Activated gamma-delta T cell treated with Interleukin-2 at 50 U/mL for 16 hours (primary cell): ENCODE measurements around the gene DHRS7B.

ENCODE experiments used
- DNase-seq: peaks from one replicate; pipeline ENCODE4 v3.0.0-alpha.2; 2020

The DHRS7B gene

GRCh38 chr17:21161498-21162393 lies 35.0 kb downstream of the DHRS7B start:
- no peak for DNase-seq

DNA sequence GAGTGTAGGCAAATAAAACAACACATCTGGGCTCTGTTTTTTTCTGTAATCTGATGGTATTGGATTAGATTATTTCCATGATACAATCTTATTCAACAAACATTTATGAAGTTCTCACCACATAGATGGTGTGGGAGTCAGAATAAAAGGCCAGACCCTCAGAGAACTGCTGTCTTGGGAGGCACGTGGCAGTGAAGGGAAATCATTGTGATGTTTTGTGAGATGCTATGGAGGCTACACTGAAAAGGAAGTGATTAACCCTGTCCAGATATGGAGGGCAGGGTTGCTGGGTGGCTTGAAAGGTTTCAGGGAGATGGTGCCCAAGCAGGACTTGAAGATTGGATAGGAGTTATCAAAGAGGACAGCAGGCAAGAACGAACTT lies 35.6 kb downstream of the DHRS7B start:
- no peak for DNase-seq

GRCh38 chr17:21163101-21163500 lies 36.3 kb downstream of the DHRS7B start:
- no peak for DNase-seq

- no peak for DNase-seq
Measured at GRCh38 chr17:21164216-21164615, 37.5 kb downstream of the DHRS7B start.

- no peak for DNase-seq
Measured at GRCh38 chr17:21164620-21165019, 37.9 kb downstream of the DHRS7B start.

DNA sequence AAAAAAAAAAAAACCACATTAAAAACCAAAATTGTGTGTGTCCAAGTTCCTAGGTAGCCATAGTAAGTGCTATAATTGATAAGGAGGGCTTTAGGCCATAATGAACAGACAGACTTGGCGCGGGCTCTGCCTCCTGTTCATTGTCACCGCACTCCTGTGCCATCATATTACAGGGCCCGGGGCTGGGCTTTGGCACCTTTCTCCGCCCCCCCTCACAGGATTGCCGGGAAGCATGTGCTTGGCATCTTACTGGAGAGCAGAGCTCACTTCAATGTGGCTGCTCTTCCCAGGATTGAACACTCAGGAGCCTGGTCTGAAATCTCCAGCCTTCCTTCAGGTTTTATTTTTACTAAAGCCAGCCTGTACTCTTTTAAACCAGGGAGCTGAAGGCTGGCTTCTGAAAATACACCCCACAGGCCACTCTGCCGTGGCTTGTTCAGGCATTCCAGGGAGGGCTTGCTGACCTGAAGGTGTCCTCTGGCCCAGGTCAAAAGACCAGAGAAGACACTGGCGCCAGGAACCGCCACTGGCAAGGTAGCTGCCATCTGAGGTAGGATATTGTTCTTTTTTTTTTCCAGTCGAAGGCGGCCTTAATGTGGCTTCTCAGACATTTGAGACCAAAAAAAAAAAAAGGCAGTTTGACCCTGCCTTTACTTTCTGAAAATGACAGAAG lies 39.3 kb downstream of the DHRS7B start:
- no peak for DNase-seq

DNA sequence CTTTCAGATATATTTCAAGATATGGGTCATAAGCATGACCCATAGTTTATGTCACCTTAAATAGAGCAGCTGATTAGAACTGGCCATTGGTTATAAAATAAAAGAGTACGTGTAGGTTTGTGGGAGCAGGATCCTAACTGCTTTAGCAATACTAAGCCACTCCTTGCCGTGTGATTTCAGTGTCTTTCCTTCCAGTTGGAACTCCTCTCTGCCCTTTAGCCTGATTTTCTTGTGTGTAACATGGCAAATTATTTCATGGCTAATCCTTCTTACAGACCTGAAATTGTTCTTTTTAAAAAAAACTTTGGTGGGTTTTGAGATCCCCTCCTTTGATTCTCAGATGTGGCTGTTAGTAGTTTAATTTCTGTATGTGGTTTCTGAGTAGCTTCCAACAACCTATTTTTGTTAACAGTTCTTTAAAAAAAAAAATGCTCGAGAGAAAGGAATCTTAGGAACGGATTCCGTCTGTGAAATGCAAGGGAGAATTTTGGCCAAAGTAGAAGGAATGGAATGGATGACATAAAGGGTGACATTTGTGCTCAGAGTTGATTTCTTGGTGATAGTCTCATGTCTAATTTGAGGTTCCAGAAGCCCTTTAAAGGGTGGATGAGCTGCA lies 39.9 kb downstream of the DHRS7B start:
- DNase-seq, result no peak

DNA sequence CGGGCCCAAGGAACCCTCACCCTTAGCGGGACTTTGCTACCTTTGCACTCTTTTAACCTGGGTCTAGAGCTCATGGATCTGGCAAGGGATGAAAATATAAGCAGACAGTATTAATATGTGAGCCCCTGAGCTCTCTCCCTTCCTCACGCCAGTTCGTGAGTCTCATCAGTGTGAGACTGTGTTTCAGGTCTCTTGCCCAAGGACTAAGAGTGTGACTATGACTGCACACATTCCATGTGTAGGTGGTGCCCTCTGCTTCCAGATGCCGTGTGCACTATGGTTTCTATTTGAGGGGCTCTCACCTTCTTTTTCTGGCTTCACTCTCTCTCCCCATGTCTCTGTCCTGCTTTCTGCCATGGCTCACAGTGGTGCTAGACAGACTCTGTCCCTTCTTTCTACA lies 40.5 kb downstream of the DHRS7B start:
- DNase-seq, result no peak

DNA sequence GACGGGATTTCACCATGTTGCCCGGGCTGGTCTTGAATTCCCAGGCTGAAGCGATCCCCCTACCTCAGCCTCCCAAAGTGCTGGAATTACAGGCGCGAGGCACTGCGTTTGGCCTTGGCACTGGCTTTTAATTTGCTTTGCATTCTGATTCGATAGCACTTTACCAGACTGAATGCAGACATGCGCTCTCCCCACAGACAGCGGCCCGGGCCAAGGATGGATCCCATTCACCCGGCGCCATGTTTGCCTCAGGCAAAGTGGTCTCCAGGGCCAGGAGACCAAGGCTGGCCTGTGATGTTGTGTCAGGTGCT lies 41.7 kb downstream of the DHRS7B start:
- DNase-seq, result no peak

- DNase-seq, result no peak
Measured at GRCh38 chr17:21169496-21169895, 42.7 kb downstream of the DHRS7B start.

GRCh38 chr17:21170809-21171208 lies 44.0 kb downstream of the DHRS7B start:
- no peak for DNase-seq

DNA sequence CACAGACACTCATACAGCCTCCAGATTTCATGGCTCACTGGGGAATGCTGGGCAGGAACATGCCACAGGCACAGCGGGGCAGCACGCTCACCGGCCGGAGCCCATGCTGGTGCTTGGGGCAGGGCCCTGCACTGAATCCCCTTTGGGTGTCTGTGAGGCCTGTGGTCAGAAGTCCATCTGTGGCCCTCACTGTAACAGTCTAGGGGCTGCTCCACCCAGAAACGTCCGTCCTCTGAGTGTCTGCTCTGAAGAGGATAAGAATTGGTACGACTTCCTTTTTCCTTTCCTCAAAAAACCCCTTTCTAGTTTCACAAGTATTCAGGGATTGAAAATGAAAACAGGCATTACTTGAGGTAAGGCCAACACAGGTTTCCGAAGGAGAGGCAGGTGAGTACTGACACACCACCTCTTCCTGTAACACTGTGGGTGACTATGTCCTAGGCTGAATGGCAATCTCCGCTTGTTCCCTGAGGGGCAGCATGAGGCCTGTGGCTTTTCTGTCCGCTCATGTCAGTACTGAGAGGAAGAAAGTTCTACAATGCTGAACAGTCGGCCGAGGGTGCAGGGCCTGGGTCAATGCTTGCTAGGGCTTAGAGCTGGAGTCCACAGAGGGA lies 44.7 kb downstream of the DHRS7B start:
- no peak for DNase-seq

DNA sequence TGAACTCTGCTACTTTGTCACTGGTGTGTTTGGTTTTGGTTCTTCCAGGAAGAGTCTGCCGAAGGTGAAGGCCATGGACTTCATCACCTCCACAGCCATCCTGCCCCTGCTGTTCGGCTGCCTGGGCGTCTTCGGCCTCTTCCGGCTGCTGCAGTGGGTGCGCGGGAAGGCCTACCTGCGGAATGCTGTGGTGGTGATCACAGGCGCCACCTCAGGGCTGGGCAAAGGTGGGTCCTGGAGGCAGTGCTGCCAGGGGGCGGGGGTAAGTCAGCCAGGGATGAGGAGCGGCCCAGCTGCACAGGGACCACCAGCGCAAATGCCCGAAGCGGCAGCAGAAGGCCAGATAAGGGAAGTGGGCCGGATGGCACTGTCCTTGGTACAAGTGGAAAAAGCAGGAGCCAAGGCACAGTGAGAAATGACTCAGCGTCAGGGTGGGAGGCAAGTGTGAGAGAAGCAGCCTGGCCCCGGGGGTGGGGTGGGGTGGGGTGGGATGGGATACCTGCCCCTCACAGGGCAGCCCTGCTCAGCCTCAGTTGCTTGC lies 45.3 kb downstream of the DHRS7B start:
- DNase-seq, result no peak

DNA sequence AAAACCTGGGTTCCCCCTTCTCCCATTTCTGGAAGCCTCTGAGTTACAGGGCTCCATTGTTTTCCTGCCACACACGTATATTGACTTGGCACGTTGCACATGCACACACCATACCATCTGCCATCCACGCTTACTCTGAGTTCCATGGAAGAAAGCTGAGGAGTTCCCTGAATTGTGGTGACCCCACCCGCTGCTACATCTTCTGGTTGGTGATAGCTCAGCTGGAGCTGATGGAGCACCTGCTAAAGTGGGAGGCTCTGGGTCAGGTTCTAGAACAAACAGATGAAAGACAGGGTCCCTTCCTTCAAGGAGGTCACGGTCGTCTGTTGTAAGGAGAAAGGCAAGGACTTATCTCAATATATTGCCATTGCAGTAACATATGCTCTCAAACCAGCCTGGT lies 46.1 kb downstream of the DHRS7B start:
- DNase-seq, result no peak

DNA sequence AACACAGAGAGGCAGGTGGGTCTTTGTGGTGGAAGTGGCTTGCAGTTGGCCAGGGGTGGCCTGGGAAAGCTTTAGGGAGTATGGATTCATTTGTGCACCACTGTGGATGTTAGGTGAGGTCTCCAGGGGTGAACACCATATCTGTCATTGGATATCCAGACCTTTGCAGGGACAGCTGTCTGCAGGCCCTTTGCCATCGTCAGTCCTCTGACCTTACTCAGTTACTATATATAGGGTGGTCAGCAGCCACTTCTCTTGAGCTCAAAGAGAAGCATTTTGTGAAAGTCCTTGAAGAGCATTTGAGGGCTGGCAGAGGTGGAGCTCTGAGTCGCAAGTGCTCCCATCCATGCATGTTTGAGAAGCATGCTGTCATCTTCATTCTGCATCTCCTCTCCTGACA lies 46.8 kb downstream of the DHRS7B start:
- no peak for DNase-seq

GRCh38 chr17:21174186-21174585 lies 47.4 kb downstream of the DHRS7B start:
- no peak for DNase-seq

GRCh38 chr17:21174713-21175112 lies 47.9 kb downstream of the DHRS7B start:
- DNase-seq, result no peak

- no peak for DNase-seq
Measured at GRCh38 chr17:21176773-21177395, 50.1 kb downstream of the DHRS7B start.

DNA sequence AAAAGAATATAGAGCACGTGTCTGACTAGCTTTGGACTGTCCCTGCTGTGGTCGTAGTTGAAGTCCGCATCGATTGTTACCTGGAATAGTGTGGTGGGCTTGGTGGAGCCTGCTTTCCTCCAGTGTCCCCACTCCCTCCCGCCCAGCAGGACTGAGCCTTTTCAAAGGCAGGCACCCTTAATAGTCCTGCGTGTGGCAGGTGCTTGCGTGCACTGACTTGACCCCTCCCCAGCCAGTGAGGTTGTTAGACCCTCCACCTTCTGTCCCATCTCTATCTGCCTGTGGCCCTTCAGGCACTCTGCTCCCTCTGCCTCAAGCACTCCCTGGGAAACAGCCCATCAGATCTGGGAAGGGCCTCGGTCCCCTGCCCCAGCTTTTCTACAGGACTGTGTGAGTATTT lies 50.6 kb downstream of the DHRS7B start:
- DNase-seq, result no peak

GRCh38 chr17:21177854-21178600 lies 51.3 kb downstream of the DHRS7B start:
- DNase-seq, result no peak

GRCh38 chr17:21183468-21183867 lies 56.7 kb downstream of the DHRS7B start:
- DNase-seq, result no peak

DNA sequence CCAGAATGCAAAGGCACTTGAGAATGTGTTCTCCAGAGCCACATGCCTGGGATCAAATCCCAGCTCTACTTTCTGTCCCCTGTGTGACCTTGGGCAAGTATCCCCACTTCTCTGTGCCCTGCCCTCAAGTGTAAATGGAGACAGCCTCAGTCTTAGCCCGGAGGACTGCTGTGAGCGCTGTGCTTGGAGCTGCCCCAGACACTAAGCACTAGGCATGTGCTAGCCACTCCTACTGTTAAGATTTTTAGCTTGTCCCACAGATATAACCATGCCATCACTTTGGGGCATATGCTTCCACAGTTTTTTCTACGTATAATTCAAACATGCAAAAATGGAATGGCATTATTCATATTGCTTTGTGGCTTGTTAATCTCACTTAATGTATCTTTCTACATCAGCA lies 57.8 kb downstream of the DHRS7B start:
- DNase-seq, result no peak
